Measurements from ENCODE around the gene ADGRG3.

ADGRG3 gene

GRCh38 chr16:57634171-57634570 is 33.9 kb upstream of the ADGRG3 start:
- Histone ChIP-seq H3K9me3 (ENCODE audit: insufficient read depth, low read length) (no peaks in the 10 kb centered on the region), H3K4me2 (ENCODE audit: low read depth, low read length, poor library complexity, severe bottlenecking) (no peak overlapping the region), H4K20me1 (ENCODE audit: low read depth, low read length) (no peaks in the 10 kb centered on the region), H3K27ac (ENCODE audit: low read depth, low read length) (no peak overlapping the region), H2AFZ (ENCODE audit: low read depth, low read length, severe bottlenecking) (no peak overlapping the region), H3K79me2 (ENCODE audit: insufficient read depth, low read length) (no peaks in the 10 kb centered on the region), H3K36me3 (ENCODE audit: low read length) (no peaks in the 10 kb centered on the region), H3K27me3 (ENCODE audit: low read length) (no peaks in the 10 kb centered on the region), H3K9ac (ENCODE audit: low read length) (no peak overlapping the region), H3K4me3 (ENCODE audit: insufficient read depth, low read length, poor library complexity, severe bottlenecking) (no peak overlapping the region), H3K9me2 (replicated peaks; ENCODE audit: insufficient read depth, low read length) (no peaks in the 10 kb centered on the region), H3F3A (ENCODE audit: insufficient read depth) (no peaks in the 10 kb centered on the region)
- TF ChIP-seq CTCF (IDR thresholded peaks at IDR 0.05; ENCODE audit: insufficient read depth, low read length, poor library complexity, severe bottlenecking), result no peak
- no peak for TF ChIP-seq EZH2phosphoT487 (conservative IDR thresholded peaks at IDR 0.05; ENCODE audit: low read length)

- Histone ChIP-seq H2AFZ (ENCODE audit: low read depth, low read length, severe bottlenecking) (no peak overlapping the region), H3F3A (ENCODE audit: insufficient read depth) (no peaks in the 10 kb centered on the region), H3K4me3 (ENCODE audit: insufficient read depth, low read length, poor library complexity, severe bottlenecking) (no peak overlapping the region), H3K27me3 (ENCODE audit: low read length) (no peaks in the 10 kb centered on the region), H3K79me2 (ENCODE audit: insufficient read depth, low read length) (no peaks in the 10 kb centered on the region), H3K36me3 (ENCODE audit: low read length) (no peaks in the 10 kb centered on the region), H3K9me2 (replicated peaks; ENCODE audit: insufficient read depth, low read length) (no peaks in the 10 kb centered on the region), H3K27ac (ENCODE audit: low read depth, low read length) (no peak overlapping the region), H3K4me2 (ENCODE audit: low read depth, low read length, poor library complexity, severe bottlenecking) (no peak overlapping the region), H3K9me3 (ENCODE audit: insufficient read depth, low read length) (no peaks in the 10 kb centered on the region), H3K9ac (ENCODE audit: low read length) (no peak overlapping the region), H4K20me1 (ENCODE audit: low read depth, low read length) (no peaks in the 10 kb centered on the region)
- TF ChIP-seq EZH2phosphoT487 (conservative IDR thresholded peaks at IDR 0.05; ENCODE audit: low read length) (no peak), CTCF (IDR thresholded peaks at IDR 0.05; ENCODE audit: insufficient read depth, low read length, poor library complexity, severe bottlenecking) (no peak)
Observed at GRCh38 chr16:57635266-57636097, 32.6 kb upstream of the ADGRG3 start.

GRCh38 chr16:57636184-57636583 is 31.9 kb upstream of the ADGRG3 start:
- no peaks in the 10 kb centered on the region for H3F3A ChIP-seq (ENCODE audit: insufficient read depth)
- H4K20me1 ChIP-seq (ENCODE audit: low read depth, low read length), result no peaks in the 10 kb centered on the region

More at GRCh38 chr16:57636184-57636583, 31.9 kb upstream of the ADGRG3 start:
- no peaks in the 10 kb centered on the region for H3K9me3 ChIP-seq (ENCODE audit: insufficient read depth, low read length)
- no peak for TF ChIP-seq CTCF (IDR thresholded peaks at IDR 0.05; ENCODE audit: insufficient read depth, low read length, poor library complexity, severe bottlenecking)
- TF ChIP-seq EZH2phosphoT487 (conservative IDR thresholded peaks at IDR 0.05; ENCODE audit: low read length), result no peak
- H3K27ac ChIP-seq (ENCODE audit: low read depth, low read length), result no peak overlapping the region
- H3K36me3 ChIP-seq (ENCODE audit: low read length), result no peaks in the 10 kb centered on the region
- H3K9ac ChIP-seq (ENCODE audit: low read length), result no peak overlapping the region
- H3K4me3 ChIP-seq (ENCODE audit: insufficient read depth, low read length, poor library complexity, severe bottlenecking), result no peak overlapping the region
- no peak overlapping the region for H2AFZ ChIP-seq (ENCODE audit: low read depth, low read length, severe bottlenecking)
- no peaks in the 10 kb centered on the region for H3K27me3 ChIP-seq (ENCODE audit: low read length)
- H3K4me2 ChIP-seq (ENCODE audit: low read depth, low read length, poor library complexity, severe bottlenecking), result no peak overlapping the region
- H3K79me2 ChIP-seq (ENCODE audit: insufficient read depth, low read length), result no peaks in the 10 kb centered on the region
- no peaks in the 10 kb centered on the region for H3K9me2 ChIP-seq (replicated peaks; ENCODE audit: insufficient read depth, low read length)

All from SU-DHL-6 (cell line).